Stomach (tissue), 4 donors: ENCODE results near the gene PMFBP1.

Experiments
- CTCF ChIP-seq, 7 experiments: fragments of 450-650 bp in 4 of 7; fragments of 200-600 bp in 3 of 7; sonication (generic) in 3 of 7; IDR thresholded peaks; one replicate each; pipeline ENCODE4 v1.5.1; 2016 to 2019; ENCODE audit warnings: antibody characterized with exemption in 7 of 7, control low read depth in 2 of 7, mild to moderate bottlenecking in 1 of 7
- POLR2AphosphoS5 ChIP-seq, 3 donors: sonication (generic); formaldehyde crosslinking; IDR thresholded peaks; one replicate each; pipeline ENCODE4 v1.6.1; 2016; ENCODE audit warnings: antibody characterized with exemption in 3 of 3

DNA sequence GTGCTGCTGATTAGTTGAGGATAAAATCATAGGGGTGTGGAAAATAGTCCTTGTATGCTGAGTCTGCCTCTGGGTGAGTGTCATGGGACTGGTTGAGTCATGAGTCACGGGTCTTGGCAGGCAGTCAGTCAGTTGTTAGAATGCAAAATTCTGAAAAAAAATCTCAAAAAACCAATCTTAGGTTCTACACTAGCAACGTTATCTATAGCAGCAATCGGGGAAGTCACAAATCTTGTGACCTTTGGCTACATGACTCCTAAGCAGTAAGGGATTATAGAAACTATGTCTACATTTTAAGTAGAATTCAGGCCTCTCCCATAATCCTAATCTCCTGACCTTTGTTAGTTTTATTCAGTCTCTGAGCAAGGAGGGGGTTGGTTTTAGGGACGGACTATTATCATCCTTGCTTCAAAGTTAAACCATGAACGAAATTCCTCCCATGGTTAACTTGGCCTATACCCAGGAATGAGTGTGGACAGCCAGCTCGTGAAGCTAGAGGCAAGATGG lies 18.0 kb upstream of the PMFBP1 start:
- TF ChIP-seq POLR2AphosphoS5 (IDR thresholded peaks at IDR 0.05) (no peak), CTCF (IDR thresholded peaks at IDR 0.05) (no peak)
